Inflammatory macrophage treated with lipopolysaccharide for 1 hour (primary cell): ENCODE results near the gene SLC16A11.
A peak's percentile ranks its signal among the peaks of the same experiment; 100 is the strongest.
"Not testable (repeated sequence)": the region's sequence is repeated elsewhere in the genome, so short reads cannot be mapped to it uniquely, and the experiment has no call there.

ENCODE experiments used
- DNase-seq, 2 donors: peaks; one replicate each; pipeline ENCODE4 v3.0.0-alpha.2; 2020 to 2022

The SLC16A11 gene

GRCh38 chr17:7043497-7044198, at the start of gene SLC16A11:
TSS of gene SLC16A11 (minus strand) at chr17:7044092. CDS start at chr17:7043513, 579 bp downstream.
- no peak for DNase-seq

- not testable (repeated sequence) for DNase-seq
Measured at GRCh38 chr17:7091311-7092005, 47.6 kb upstream of the SLC16A11 start.

DNA sequence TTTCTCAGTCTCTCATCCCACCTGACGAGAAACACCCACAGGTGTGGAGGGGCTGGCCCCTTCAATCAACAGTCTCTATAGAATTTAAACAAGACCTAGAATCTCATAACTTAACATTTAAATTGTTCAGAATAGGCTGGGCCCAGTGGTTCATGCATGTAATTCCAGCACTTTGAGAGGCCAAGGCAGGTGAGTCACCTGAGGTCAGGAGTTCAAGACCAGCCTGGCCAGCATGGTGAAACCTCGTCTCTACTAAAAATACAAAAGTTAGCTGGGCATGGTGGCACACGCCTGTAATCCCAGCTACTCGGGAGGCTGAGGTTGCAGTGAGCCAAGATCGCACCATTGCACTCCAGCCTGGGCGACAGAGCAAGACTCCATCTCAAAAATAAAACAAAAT, 45.7 kb upstream of the SLC16A11 start:
- not testable (repeated sequence) for DNase-seq

GRCh38 chr17:7088442-7088841, 44.5 kb upstream of the SLC16A11 start:
- not testable (repeated sequence) for DNase-seq

GRCh38 chr17:7084088-7084487, 40.2 kb upstream of the SLC16A11 start:
- DNase-seq, result peak; percentile 31 to 47

- DNase-seq, result no peak
Measured at GRCh38 chr17:7083592-7083991, 39.7 kb upstream of the SLC16A11 start.

GRCh38 chr17:7081341-7082062, 37.6 kb upstream of the SLC16A11 start:
- DNase-seq, result no peak

DNA sequence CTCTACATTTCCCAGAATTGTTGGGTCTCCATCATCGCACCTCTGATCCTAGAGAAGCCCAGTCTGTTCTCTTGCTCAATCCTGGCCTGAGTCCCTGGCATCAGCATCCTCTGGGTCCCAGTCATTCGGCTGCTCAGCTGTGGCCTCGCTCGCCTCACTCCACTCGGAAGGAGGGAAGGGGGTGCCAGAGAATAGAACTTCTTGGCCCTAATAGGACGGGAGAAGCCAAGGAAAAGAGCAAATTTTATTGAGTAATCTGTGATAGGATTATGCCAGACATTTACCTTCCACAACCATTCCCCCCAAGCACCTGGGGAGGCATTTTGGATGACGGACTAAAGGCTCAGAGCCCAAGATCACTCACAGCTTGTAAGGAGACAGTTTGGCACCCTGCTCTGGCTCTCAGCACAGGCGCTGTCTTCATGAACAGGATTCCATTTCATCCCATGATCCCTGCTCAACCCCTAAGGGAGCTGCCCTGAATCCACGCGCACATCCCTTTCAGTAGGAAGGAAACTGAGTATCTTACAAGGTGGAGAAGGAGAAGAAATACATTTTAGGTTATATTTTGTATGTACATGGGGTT, 36.7 kb upstream of the SLC16A11 start:
- DNase-seq, result no peak

DNA sequence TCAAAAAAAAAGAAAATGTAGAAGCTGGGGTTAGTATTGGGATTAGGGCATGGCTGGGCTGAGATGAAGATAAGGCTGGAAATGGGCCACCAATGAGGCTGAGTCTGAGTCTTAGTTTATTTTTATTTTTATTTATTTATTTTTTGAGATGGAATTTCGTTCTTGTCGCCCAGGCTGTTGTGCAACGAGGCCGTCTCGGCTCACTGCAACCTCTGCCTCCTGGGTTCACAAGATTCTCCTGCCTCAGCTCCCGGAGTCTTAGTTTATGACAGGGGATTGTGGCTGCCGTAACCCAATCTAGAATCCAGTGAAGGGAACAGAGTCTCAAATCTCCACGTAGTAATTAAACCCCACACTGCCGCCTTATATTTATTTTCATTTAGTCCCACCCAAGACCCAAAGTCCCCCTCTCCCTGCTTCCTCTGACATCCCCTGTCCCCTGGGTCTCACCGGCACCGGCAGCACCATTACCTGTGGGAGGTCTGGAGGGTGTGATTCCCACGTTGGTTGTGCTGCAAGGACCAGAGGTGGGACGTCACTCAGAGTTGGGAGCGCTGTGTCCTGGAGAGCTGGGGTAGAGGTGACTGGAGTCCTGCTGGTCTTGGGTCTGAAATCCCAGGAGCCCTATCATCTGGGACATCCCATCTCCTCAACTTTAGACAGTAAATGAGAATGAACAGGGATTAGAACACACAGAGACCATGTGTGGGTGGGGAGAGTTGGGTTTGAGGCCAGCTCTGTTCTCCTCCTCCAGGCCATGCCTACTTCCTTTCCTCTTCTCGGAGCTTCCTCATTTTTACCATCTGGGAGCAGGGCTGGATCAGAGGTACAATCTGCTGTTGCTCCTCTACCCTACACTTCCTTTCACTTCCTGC, 35.9 kb upstream of the SLC16A11 start, which contains the start of gene CLEC10A:
Gene CLEC10A, minus strand, starts transcription at position 671 of the 875 bp plus-strand sequence. CDS start 1,439 bp downstream, outside the sequence.
- DNase-seq, result peak; percentile 77 to 82

DNA sequence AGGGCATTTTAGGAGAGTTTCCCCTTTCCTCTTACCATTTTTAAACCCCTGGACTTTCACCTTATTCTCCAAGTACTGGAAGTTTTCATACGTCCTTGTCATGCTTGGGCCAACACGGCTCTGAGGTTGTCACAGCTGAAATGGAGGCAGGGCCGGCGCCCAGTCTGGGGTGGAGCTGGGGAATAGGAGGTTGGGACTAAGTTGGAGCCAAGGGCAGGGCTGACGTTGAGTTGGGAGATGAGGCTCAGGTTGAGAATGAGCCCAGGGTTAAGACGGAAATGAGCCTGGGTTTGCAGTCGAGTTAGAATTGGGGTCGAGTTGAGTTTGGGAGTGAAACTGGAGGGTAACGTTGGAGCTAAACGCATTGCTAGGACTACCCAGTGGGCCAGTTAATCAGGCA, 34.8 kb upstream of the SLC16A11 start:
- DNase-seq, result no peak

- DNase-seq, result no peak
Measured at GRCh38 chr17:7077911-7078546, 34.1 kb upstream of the SLC16A11 start.

- no peak for DNase-seq
Measured at GRCh38 chr17:7074931-7075330, 31.0 kb upstream of the SLC16A11 start.

DNA sequence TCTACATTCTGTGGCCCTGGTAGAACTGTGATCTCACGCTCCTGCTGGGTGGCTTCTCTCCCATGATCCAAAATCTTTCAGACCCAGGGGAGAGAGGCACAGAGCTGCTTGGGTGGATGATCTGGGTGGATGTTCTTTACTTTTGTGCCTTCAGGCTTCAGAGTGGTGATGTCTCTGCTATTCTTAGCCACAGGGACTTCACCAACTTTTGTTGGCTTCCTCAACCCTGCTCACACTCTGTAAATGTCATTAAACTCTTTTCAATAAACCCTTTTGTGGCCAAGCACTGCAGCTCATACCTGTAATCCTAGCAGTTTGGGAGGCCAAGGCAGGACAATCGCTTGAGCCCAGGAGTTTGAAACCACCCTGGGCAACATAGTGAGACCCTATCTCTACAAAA, 28.5 kb upstream of the SLC16A11 start:
- no peak for DNase-seq

DNA sequence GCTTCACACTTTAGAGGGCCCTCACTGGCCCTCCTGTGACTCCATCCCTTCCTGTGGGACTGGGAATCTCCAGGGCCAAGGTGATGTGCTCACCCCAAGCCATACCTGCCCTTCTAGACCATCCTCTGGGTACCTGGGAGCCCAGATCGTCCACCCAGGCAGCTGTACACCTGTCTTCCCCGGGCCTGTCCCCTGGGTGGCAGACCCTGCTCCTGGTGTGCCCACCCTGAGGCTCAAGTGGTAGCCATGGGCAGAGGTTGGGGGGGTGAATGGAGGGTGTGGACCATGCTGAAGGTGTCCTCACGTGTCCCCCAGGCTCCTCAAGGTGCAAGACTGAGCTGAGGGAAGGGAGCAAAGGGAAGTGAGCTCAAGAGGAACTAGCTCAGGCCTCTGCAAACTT, 26.8 kb upstream of the SLC16A11 start:
- DNase-seq, result no peak

DNA sequence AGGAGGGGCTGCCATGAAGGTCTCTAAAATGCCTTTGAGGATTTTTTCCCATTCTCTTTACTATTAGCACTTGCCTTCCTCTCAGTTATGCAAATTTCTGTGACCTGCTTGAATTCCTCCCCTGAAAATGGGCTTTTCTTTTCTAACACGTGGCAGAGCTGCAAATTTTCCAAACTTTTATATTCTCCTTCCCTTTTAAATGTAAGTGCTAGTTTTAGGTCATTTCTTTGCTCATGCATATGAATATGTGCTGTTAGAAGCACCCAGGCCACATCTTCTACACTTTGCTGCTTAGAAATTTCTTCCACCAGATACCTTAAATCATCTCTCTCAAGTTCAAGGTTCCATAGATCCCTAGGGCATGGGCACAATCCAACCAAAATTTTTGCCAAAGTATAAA, 24.4 kb upstream of the SLC16A11 start:
- no peak for DNase-seq

GRCh38 chr17:7067198-7067597, 23.3 kb upstream of the SLC16A11 start:
- no peak for DNase-seq

DNA sequence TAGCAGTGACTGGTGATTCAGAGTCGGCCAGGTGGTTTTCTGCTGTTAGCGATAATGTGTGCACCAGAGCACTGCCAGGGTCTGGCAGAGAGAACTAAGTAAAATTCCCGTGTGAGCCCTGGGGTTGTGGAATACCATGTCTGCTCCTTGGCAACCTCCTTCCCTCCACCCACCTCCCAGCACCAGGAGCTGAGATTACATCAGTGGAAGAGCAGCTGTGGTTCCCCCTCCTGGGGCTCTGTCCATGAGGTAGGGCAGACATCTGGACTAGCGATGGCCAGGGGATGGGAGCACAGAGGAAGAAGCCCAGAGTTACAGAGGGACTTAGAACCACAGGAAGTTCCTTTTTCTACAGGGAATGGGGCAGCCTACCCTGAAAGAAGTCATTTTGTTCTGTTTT, 20.4 kb upstream of the SLC16A11 start:
- no peak for DNase-seq

- no peak for DNase-seq
Measured at GRCh38 chr17:7063518-7064094, 19.7 kb upstream of the SLC16A11 start.

GRCh38 chr17:7060165-7060891, 16.4 kb upstream of the SLC16A11 start:
- peak in 1 of 2 donors; percentile 31 for DNase-seq

- DNase-seq, result no peak
Measured at GRCh38 chr17:7058831-7059447, 15.0 kb upstream of the SLC16A11 start.
